Measurements from ENCODE around the gene TIPIN. TPM values are rescaled to one million over a fixed set of nuclear protein-coding genes. Genes with fewer than 3 reads are reported as not detected.

Gene TIPIN, protein sequence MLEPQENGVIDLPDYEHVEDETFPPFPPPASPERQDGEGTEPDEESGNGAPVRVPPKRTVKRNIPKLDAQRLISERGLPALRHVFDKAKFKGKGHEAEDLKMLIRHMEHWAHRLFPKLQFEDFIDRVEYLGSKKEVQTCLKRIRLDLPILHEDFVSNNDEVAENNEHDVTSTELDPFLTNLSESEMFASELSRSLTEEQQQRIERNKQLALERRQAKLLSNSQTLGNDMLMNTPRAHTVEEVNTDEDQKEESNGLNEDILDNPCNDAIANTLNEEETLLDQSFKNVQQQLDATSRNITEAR
- total RNA-seq, result 11.3 and 13.4 TPM in 2 replicates

DNA sequence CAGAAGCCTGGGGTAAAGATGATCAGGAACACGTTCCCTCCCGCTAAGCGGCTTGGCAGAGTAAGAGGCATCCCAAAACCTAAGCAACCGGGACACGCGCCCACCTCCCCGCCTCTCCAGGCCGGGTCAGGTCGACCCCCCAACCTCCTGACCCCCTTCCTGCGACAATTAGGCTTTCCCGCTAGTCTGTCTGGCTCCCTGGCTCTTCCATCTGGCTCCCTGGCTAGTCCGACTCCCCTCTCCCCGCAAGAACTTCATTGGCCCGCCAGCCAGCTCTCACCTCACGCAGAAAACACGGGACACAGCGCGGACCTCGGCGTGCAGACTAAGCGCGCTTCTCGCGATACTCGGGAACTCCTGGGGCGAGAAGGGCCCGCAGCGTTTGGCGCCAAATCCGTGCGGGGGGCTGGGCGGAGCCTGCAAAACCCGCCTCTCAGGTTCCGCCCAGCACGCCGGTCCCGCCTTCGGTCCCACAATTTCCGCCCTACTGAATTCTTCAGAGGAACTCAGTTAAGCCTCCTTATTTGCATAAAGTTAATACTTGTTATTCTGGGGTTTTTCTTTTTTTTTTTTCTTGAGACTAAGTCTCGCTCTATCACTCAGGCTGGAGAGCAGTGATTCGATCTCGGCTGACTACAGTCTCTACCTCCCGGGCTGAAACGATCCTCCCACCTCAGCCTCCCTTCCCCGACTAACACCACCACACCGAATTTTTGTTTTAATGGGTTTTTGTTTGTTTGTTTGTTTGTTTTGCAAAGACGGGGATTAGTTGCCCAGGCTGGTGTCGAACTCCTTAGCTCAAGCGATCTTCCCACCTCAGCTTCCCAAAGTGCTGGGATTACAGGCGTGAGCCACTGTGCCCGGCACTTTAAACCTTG, at the start of gene TIPIN:
Gene TIPIN, minus strand, starts transcription at position 327 of the 878 bp plus-strand sequence. CDS start 3,738 bp downstream, outside the sequence.

GRCh38 chr15:66386204-66387123, 30.0 kb upstream of the TIPIN start, which contains the start of gene MAP2K1:
TSS of gene MAP2K1 (plus strand) at chr15:66386912. CDS start at chr15:66387348, 436 bp downstream.

GRCh38 chr15:66293419-66294156, 62.9 kb downstream of the TIPIN start, which contains the start of gene DIS3L:
TSS of gene DIS3L (plus strand) at chr15:66293568. CDS start at chr15:66293597, 29 bp downstream.

Other genes starting within 250 kb of the TIPIN start
- not detected in 2 replicates for gene MEGF11, start 102.9 kb downstream of the TIPIN start, total RNA-seq
- 10.7 and 14.5 TPM in 2 replicates for gene DIS3L, start 63.1 kb downstream of the TIPIN start, total RNA-seq
- gene MAP2K1, start 30.2 kb upstream of the TIPIN start, total RNA-seq, result 40.4 and 61.8 TPM in 2 replicates
- gene SNAPC5, start 141.1 kb upstream of the TIPIN start, total RNA-seq, result 13.5 and 14.4 TPM in 2 replicates
- 3,484 and 5,405 TPM in 2 replicates for gene RPL4, start 148.2 kb upstream of the TIPIN start, total RNA-seq
- 22.9 and 31.7 TPM in 2 replicates for gene ZWILCH, start 148.6 kb upstream of the TIPIN start, total RNA-seq
- not detected in 2 replicates for gene LCTL, start 209.3 kb upstream of the TIPIN start, total RNA-seq

All from airway epithelial cell (primary cell).